Sigmoid colon (tissue), 4 donors: Measurements from ENCODE around the gene BDP1.

ENCODE experiments used
- EP300 ChIP-seq, 4 donors: sonication (generic); formaldehyde crosslinking; IDR thresholded peaks; one replicate each; pipeline ENCODE4 v1.6.1; 2017; ENCODE audit warnings: antibody characterized with exemption in 4 of 4
- POLR2A ChIP-seq, 2 donors: fragments of 450-650 bp; IDR thresholded peaks; one replicate each; pipeline ENCODE4 v1.6.1; 2016; ENCODE audit warnings: antibody characterized with exemption in 2 of 2, mild to moderate bottlenecking in 2 of 2, moderate library complexity in 2 of 2
- POLR2AphosphoS5 ChIP-seq, 4 donors: sonication (generic); formaldehyde crosslinking; IDR thresholded peaks; one replicate each; pipeline ENCODE4 v1.6.1; 2017; ENCODE audit warnings: antibody characterized with exemption in 4 of 4
- TF ChIP-seq, protein P1 (sequence below), 4 experiments: fragments of 450-650 bp in 3 of 4; fragments of 200-600 bp in 1 of 4; IDR thresholded peaks; one replicate each; pipeline ENCODE4 v1.5.1; 2016 to 2019; ENCODE audit warnings: antibody characterized with exemption in 4 of 4, mild to moderate bottlenecking in 3 of 4, moderate library complexity in 2 of 4

DNA sequence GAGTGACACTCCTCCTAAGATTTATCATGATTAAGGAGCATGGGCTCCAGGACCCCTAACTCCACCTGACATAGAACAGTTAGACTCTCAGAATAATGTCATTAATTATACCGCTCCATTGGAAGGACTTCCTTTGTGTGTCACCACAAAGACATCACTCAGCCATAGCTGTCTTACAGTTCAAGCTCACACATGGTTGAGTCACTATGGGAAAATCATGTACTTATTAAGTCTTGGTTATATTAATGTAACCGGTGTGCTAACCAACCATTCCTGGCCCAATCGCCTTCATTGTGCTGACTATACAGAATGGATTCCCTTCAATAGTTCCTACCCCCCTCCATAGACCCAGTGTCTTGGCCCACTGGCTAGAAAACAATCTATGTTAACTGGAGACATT lies 120.8 kb downstream of the BDP1 start:
- TF ChIP-seq, protein P1, sequence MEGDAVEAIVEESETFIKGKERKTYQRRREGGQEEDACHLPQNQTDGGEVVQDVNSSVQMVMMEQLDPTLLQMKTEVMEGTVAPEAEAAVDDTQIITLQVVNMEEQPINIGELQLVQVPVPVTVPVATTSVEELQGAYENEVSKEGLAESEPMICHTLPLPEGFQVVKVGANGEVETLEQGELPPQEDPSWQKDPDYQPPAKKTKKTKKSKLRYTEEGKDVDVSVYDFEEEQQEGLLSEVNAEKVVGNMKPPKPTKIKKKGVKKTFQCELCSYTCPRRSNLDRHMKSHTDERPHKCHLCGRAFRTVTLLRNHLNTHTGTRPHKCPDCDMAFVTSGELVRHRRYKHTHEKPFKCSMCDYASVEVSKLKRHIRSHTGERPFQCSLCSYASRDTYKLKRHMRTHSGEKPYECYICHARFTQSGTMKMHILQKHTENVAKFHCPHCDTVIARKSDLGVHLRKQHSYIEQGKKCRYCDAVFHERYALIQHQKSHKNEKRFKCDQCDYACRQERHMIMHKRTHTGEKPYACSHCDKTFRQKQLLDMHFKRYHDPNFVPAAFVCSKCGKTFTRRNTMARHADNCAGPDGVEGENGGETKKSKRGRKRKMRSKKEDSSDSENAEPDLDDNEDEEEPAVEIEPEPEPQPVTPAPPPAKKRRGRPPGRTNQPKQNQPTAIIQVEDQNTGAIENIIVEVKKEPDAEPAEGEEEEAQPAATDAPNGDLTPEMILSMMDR (IDR thresholded peaks at IDR 0.05), result no peak
- no peak for TF ChIP-seq POLR2A (IDR thresholded peaks at IDR 0.05)
- no peak for TF ChIP-seq EP300 (IDR thresholded peaks at IDR 0.05)
- no peak for TF ChIP-seq POLR2AphosphoS5 (IDR thresholded peaks at IDR 0.05)
